ENCODE results near the gene ALDH1B1. TPM values are rescaled to one million over a fixed set of nuclear protein-coding genes. Genes with fewer than 3 reads are reported as not detected.

ALDH1B1 gene
- total RNA-seq, 4 donors from 2014 or later = 22.1 to 58.5 (median 28.0) TPM

- no peaks in the 10 kb centered on the region for H3K4me1 ChIP-seq
Observed at GRCh38 chr9:38352530-38353328, 39.8 kb upstream of the ALDH1B1 start.

GRCh38 chr9:38355115-38355514 is 37.4 kb upstream of the ALDH1B1 start:
- intact Hi-C loops (cut with DNase I; ENCODE audit: low total_unique reads) = loop anchor here (10.0 kb wide), 1 partner anchor 250 kb away; no protein-coding TSS in a partner anchor
- Histone ChIP-seq H3K4me3 (no peak overlapping the region), H3K9me3 (no peaks in the 10 kb centered on the region), H3K27ac (no peak overlapping the region), H3K4me1 (no peaks in the 10 kb centered on the region), H3K27me3 (no peaks in the 10 kb centered on the region), H3K36me3 (no peaks in the 10 kb centered on the region)
- TF ChIP-seq CTCF (IDR thresholded peaks at IDR 0.05) (no peak), POLR2A (IDR thresholded peaks at IDR 0.05) (no peak)
- no peak for DNase-seq

More at GRCh38 chr9:38352530-38353328, 39.8 kb upstream of the ALDH1B1 start:
- H3K27ac ChIP-seq = no peak overlapping the region
- no peak for DNase-seq
- H3K4me3 ChIP-seq = no peak overlapping the region
- no peaks in the 10 kb centered on the region for H3K36me3 ChIP-seq
- H3K27me3 ChIP-seq = no peaks in the 10 kb centered on the region
- intact Hi-C loops (cut with DNase I; ENCODE audit: low total_unique reads) = loop anchor here (5.0 to 10.0 kb wide), 2 partner anchors 248 to 445 kb away; no protein-coding TSS in a partner anchor
- no peak for TF ChIP-seq CTCF (IDR thresholded peaks at IDR 0.05)
- TF ChIP-seq POLR2A (IDR thresholded peaks at IDR 0.05) = no peak
- H3K9me3 ChIP-seq = no peaks in the 10 kb centered on the region

GRCh38 chr9:38355517-38356120 is 36.9 kb upstream of the ALDH1B1 start:
- Histone ChIP-seq H3K4me3 (no peak overlapping the region), H3K27me3 (no peaks in the 10 kb centered on the region), H3K27ac (no peak overlapping the region), H3K9me3 (no peaks in the 10 kb centered on the region), H3K36me3 (no peaks in the 10 kb centered on the region), H3K4me1 (no peaks in the 10 kb centered on the region)
- DNase-seq = no peak
- no peak for TF ChIP-seq POLR2A (IDR thresholded peaks at IDR 0.05)
- no peak for TF ChIP-seq CTCF (IDR thresholded peaks at IDR 0.05)
- intact Hi-C loops (cut with DNase I; ENCODE audit: low total_unique reads) = loop anchor here (10.0 kb wide), 1 partner anchor 251 kb away; no protein-coding TSS in a partner anchor

GRCh38 chr9:38356851-38357250 is 35.7 kb upstream of the ALDH1B1 start:
- Histone ChIP-seq H3K27me3 (no peaks in the 10 kb centered on the region), H3K36me3 (no peaks in the 10 kb centered on the region), H3K27ac (no peak overlapping the region), H3K4me1 (no peaks in the 10 kb centered on the region), H3K9me3 (no peaks in the 10 kb centered on the region), H3K4me3 (no peak overlapping the region)
- TF ChIP-seq CTCF (IDR thresholded peaks at IDR 0.05) (no peak), POLR2A (IDR thresholded peaks at IDR 0.05) (no peak)
- intact Hi-C loops (cut with DNase I; ENCODE audit: low total_unique reads) = loop anchor here (10.0 kb wide), 1 partner anchor 252 kb away; no protein-coding TSS in a partner anchor
- DNase-seq = no peak

Measured in uterus (tissue), 4 donors.